ENCODE measurements around the gene TAF11L10.
"Not testable (repeated sequence)": the region's sequence is repeated elsewhere in the genome, so short reads cannot be mapped to it uniquely, and the experiment has no call there.

TAF11L10 gene

GRCh38 chr5:17597728-17598127 is at the start of gene TAF11L10:
Gene TAF11L10, minus strand, starts transcription at chr5:17597828.
- DNase-seq, result not testable (repeated sequence)

DNA sequence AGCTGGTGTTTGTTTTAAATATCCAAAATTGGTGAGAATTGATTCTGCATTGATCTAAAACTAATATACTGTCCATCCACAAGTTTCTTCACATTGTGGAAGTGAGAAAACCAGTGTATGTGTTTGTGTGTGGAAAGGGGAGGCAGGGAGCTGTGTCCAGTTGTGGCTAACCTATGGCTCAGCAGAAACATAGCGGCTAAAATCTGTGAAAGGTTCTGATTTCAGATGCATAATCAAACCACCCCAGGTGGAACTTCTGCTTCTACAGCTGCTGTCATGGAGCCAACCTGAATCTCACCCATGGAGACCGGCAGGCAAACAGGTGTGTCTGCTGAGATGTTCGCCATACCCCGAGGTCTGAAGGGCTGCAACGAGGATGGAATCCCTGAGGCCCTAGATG is 36.5 kb upstream of the TAF11L10 start, which contains the start of gene TAF11L14:
Gene TAF11L14, plus strand, starts transcription at position 301 of the 400 bp plus-strand sequence.
- DNase-seq, result no peak

GRCh38 chr5:17631788-17632187 is 34.2 kb upstream of the TAF11L10 start, which contains the start of gene TAF11L13:
Gene TAF11L13, plus strand, starts transcription at chr5:17632088.
- not testable (repeated sequence) for DNase-seq

- DNase-seq, result no peak
Observed at GRCh38 chr5:17625686-17626085, 28.1 kb upstream of the TAF11L10 start.

DNA sequence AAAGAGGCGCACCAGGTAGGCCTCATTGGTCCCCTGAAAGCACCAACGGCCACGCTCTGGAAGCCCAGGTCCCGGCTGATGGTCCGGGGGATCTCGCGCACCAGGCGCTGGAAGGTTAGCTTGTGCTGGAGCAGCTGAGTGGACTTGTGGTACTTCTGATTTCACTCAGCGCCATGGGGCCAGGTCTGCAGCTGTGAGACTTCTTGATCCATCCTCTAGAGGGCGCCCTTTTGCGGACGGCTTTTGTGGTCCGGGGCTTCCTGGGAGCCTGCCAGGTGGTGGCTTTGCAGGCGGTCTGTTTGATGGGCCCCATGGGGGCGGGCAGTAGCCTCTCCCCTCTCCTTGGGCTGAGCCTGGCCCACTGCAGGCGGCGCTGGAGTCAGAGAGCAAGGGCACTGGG is 23.0 kb upstream of the TAF11L10 start:
- DNase-seq, result no peak

GRCh38 chr5:17619354-17619753 is 21.7 kb upstream of the TAF11L10 start:
- no peak for DNase-seq

DNA sequence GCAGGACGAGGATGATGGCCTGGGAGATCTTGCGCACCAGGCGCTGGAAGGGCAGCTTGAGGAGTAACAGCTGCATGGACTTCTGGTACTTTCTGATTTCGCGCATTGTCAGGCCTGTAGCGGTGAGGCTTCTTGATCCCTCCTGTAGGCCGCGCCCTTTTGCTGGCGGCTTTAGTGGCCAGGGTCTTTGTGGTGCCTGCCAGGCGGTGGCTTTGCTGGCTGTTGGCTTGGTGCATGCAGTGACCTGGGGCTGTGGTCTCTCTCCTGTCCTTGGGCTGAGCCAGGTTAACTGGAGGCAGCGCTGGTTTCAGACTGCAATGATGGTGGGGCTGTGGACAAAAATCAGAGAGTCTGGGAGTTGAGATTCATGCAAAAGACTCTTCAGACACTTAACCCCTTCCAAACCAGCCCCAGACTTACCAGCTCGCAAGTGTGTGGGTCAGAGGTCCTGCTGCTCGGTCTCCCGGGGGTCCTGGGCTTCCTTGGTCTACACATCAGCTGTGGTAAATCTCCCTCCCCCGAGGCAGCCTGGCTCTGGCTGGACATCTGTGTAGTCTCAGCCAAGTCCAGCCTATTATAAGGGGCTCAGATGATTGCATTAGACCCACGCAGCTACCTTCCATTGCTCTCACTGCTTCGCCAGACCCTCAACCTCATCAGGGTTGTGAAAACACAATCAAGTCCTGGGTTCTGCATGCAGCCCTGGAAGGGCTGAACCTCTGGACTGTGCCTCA is 17.4 kb upstream of the TAF11L10 start:
- DNase-seq, result no peak

GRCh38 chr5:17610092-17610491 is 12.5 kb upstream of the TAF11L10 start, which contains the start of gene TAF11L12:
Gene TAF11L12, plus strand, starts transcription at chr5:17610392.
- DNase-seq, result not testable (repeated sequence)

DNA sequence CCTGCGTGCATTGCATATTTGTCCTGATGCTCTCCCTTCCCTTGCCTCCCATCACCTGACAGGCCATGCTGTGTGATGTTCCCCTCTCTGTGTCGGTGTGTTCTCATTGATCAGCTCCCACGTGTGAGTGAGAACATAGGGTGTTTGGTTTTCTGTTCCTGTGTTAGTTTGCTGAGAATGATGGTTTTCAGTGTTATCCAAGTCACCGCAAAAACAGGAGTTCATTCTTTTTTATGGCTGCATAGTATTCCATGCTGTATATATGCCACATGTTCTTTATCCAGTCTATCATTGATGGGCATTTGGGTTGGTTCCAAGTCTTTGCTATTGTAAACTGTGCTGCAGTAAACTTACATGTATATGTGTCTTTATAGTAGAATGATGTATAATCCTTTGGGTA is 9.8 kb upstream of the TAF11L10 start:
- DNase-seq, result not testable (repeated sequence)

GRCh38 chr5:17604951-17605350 is 7.3 kb upstream of the TAF11L10 start:
- DNase-seq, result no peak

- DNase-seq, result not testable (repeated sequence)
Observed at GRCh38 chr5:17603880-17604279, 6.3 kb upstream of the TAF11L10 start, which contains the start of gene TAF11L11. Gene TAF11L11, plus strand, starts transcription at chr5:17604183.

DNA sequence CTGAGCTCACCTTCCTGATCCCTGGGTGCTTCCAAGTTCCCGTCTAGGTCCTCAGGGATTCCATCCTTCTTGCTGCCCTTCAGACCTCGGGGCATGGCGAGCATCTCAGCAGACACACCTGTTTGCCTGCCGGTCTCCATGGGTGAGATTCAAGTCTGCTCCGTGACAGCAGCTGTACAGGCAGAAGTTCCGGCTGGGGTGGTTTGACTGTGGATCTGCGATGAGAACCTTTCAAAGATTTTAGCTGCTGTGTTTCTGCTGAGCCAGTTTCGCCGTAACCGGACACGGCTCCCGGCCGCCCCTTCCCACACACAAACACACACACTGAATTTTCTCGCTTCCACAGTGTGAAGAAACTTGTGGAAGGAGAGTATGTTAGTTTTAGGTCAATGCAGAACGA is 3.4 kb downstream of the TAF11L10 start, which contains the start of gene TAF11L9:
Gene TAF11L9, minus strand, starts transcription at position 140 of the 400 bp plus-strand sequence.
- not testable (repeated sequence) for DNase-seq

GRCh38 chr5:17590860-17591259 is 6.8 kb downstream of the TAF11L10 start, which contains the start of gene TAF11L8:
Gene TAF11L8, minus strand, starts transcription at chr5:17590960.
- DNase-seq, result not testable (repeated sequence)

GRCh38 chr5:17585658-17586057 is 12.0 kb downstream of the TAF11L10 start, which contains the start of gene TAF11L7:
Gene TAF11L7, minus strand, starts transcription at chr5:17585758.
- not testable (repeated sequence) for DNase-seq

All from CD4-positive, alpha-beta T cell treated with Interleukin-4 for 1 hour (primary cell).